DMS 273 (cell line): ENCODE measurements around the gene SCAI.
"Not testable (repeated sequence)": the region's sequence is repeated elsewhere in the genome, so short reads cannot be mapped to it uniquely, and the experiment has no call there.

Experiments
- DNase-seq: peaks from one replicate; lab custom pipeline; 2025; ENCODE audit not compliant: unreplicated experiment; lab: John Stamatoyannopoulos, UW

SCAI gene

GRCh38 chr9:125038166-125038565 is 105.2 kb downstream of the SCAI start:
- DNase-seq = no peak

- no peak for DNase-seq
Observed at GRCh38 chr9:125028041-125028440, 115.3 kb downstream of the SCAI start.

- no peak for DNase-seq
Observed at GRCh38 chr9:125024917-125025316, 118.4 kb downstream of the SCAI start.

GRCh38 chr9:125021069-125021468 is 122.3 kb downstream of the SCAI start:
- no peak for DNase-seq

GRCh38 chr9:125015655-125016054 is 127.7 kb downstream of the SCAI start:
- not testable (repeated sequence) for DNase-seq

GRCh38 chr9:125012013-125012412 is 131.3 kb downstream of the SCAI start:
- not testable (repeated sequence) for DNase-seq

GRCh38 chr9:125008599-125008998 is 134.7 kb downstream of the SCAI start:
- DNase-seq = no peak

- no peak for DNase-seq
Observed at GRCh38 chr9:125003332-125003731, 140.0 kb downstream of the SCAI start.

GRCh38 chr9:124983698-124984097 is 159.6 kb downstream of the SCAI start:
- no peak for DNase-seq

- DNase-seq = no peak
Observed at GRCh38 chr9:124980431-124980830, 162.9 kb downstream of the SCAI start.

GRCh38 chr9:124975131-124975530 is 168.2 kb downstream of the SCAI start:
- DNase-seq = no peak

GRCh38 chr9:124973807-124974206 is 169.5 kb downstream of the SCAI start:
- no peak for DNase-seq

GRCh38 chr9:124972241-124972770 is 171.0 kb downstream of the SCAI start:
- no peak for DNase-seq

- no peak for DNase-seq
Observed at GRCh38 chr9:124969401-124969800, 173.9 kb downstream of the SCAI start.

GRCh38 chr9:124968238-124968637 is 175.1 kb downstream of the SCAI start:
- DNase-seq = no peak

GRCh38 chr9:124965775-124966568 is 177.4 kb downstream of the SCAI start:
- DNase-seq = not testable (repeated sequence)

- DNase-seq = peak; percentile 43
Observed at GRCh38 chr9:124964604-124965003, 178.7 kb downstream of the SCAI start.

- DNase-seq = peak; percentile 5
Observed at GRCh38 chr9:124964056-124964455, 179.3 kb downstream of the SCAI start.

- no peak for DNase-seq
Observed at GRCh38 chr9:124960409-124960752, 182.9 kb downstream of the SCAI start.

- DNase-seq = not testable (repeated sequence)
Observed at GRCh38 chr9:124959671-124960408, 183.5 kb downstream of the SCAI start.

GRCh38 chr9:124954255-124954654 is 189.1 kb downstream of the SCAI start:
- no peak for DNase-seq

GRCh38 chr9:124950050-124950718 is 193.1 kb downstream of the SCAI start:
- no peak for DNase-seq
